Measurements from ENCODE around the gene GAGE13.
"Not testable (repeated sequence)": the region's sequence is repeated elsewhere in the genome, so short reads cannot be mapped to it uniquely, and the experiment has no call there.

GAGE13 gene

GRCh38 chrX:49331841-49332240 lies 459 bp downstream of the GAGE13 start:
- in situ Hi-C loops (cut with HindIII; ENCODE audit: low pct_ligation_motif_present, low sequenced_read_pairs); DNase-seq; H3K27ac ChIP-seq; H3K27me3 ChIP-seq (replicated peaks); H3K36me3 ChIP-seq (replicated peaks); H3K4me3 ChIP-seq (ENCODE audit: low read depth, low read length): not testable (repeated sequence)

GRCh38 chrX:49341449-49341848 lies 10.1 kb downstream of the GAGE13 start:
- H3K36me3 ChIP-seq (replicated peaks); in situ Hi-C loops (cut with HindIII; ENCODE audit: low pct_ligation_motif_present, low sequenced_read_pairs); DNase-seq; H3K27me3 ChIP-seq (replicated peaks); H3K27ac ChIP-seq; H3K4me3 ChIP-seq (ENCODE audit: low read depth, low read length): not testable (repeated sequence)

GRCh38 chrX:49344496-49345175 lies 13.3 kb downstream of the GAGE13 start:
- H3K36me3 ChIP-seq (replicated peaks); H3K4me3 ChIP-seq (ENCODE audit: low read depth, low read length); H3K27ac ChIP-seq; DNase-seq; H3K27me3 ChIP-seq (replicated peaks); in situ Hi-C loops (cut with HindIII; ENCODE audit: low pct_ligation_motif_present, low sequenced_read_pairs): not testable (repeated sequence)

- DNase-seq; H3K36me3 ChIP-seq (replicated peaks); H3K27ac ChIP-seq; H3K27me3 ChIP-seq (replicated peaks); in situ Hi-C loops (cut with HindIII; ENCODE audit: low pct_ligation_motif_present, low sequenced_read_pairs); H3K4me3 ChIP-seq (ENCODE audit: low read depth, low read length): not testable (repeated sequence)
These were observed 14.0 kb downstream of the GAGE13 start for GRCh38 chrX:49345402-49345801.

- H3K4me3 ChIP-seq (ENCODE audit: low read depth, low read length); in situ Hi-C loops (cut with HindIII; ENCODE audit: low pct_ligation_motif_present, low sequenced_read_pairs); H3K27me3 ChIP-seq (replicated peaks); H3K27ac ChIP-seq; H3K36me3 ChIP-seq (replicated peaks); DNase-seq: not testable (repeated sequence)
These were observed 14.8 kb downstream of the GAGE13 start for GRCh38 chrX:49346150-49346549.

Data from brain microvascular endothelial cell (primary cell).